NB4 (cell line): Measurements from ENCODE around the gene EVA1C.

Experiments used
- TF ChIP-seq, protein P1 (sequence below): IDR thresholded peaks from 2 replicates; pipeline ENCODE4 v1.6.1; 2011; ENCODE audit warnings: low read depth, low read length
- TF ChIP-seq, protein P2 (sequence below): IDR thresholded peaks from one replicate; pipeline ENCODE4 v1.5.1; 2012; ENCODE audit warnings: low read depth, low read length

DNA sequence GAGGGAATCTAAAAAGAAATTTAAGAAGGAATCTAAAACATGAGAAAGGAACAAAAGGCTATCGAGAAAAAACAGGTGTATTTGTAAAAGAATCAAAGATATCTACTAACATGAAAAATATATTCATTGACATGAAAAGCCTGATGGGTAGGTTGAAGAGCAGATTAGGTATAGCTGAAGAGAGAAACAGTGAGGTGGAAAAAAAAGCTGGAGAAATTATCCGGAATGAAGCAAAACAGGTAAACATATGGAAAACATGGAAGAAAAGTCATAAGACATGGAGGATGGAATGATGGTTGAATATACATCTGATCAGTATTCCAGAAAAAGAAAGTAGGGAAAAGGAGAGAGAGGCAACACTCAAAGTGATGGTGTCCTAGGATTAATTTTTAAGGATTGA is 9.6 kb downstream of the EVA1C start:
- TF ChIP-seq, protein P1, sequence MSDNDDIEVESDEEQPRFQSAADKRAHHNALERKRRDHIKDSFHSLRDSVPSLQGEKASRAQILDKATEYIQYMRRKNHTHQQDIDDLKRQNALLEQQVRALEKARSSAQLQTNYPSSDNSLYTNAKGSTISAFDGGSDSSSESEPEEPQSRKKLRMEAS: no peak
- TF ChIP-seq, protein P2, sequence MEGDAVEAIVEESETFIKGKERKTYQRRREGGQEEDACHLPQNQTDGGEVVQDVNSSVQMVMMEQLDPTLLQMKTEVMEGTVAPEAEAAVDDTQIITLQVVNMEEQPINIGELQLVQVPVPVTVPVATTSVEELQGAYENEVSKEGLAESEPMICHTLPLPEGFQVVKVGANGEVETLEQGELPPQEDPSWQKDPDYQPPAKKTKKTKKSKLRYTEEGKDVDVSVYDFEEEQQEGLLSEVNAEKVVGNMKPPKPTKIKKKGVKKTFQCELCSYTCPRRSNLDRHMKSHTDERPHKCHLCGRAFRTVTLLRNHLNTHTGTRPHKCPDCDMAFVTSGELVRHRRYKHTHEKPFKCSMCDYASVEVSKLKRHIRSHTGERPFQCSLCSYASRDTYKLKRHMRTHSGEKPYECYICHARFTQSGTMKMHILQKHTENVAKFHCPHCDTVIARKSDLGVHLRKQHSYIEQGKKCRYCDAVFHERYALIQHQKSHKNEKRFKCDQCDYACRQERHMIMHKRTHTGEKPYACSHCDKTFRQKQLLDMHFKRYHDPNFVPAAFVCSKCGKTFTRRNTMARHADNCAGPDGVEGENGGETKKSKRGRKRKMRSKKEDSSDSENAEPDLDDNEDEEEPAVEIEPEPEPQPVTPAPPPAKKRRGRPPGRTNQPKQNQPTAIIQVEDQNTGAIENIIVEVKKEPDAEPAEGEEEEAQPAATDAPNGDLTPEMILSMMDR: no peak
